Panc1 (cell line): Measurements from ENCODE around the gene PSMD6. TPM values are rescaled to one million over a fixed set of nuclear protein-coding genes. Genes with fewer than 3 reads are reported as not detected.

Experiments used
- ATAC-seq: fragments of 200-7000 bp; cut with Tn5 transposase; 2 replicates; pipeline ENCODE4 v1.9.1; 2020; ENCODE audit warnings: mild to moderate bottlenecking, moderate library complexity
- BruUV-seq: library from RNA; stranded (reverse); fragments of 400-500 nt; replicated peaks from 2 replicates; lab custom pipeline; 2021; lab: Mats Ljungman, UMichigan
- CTCF ChIA-PET: fragments of 300-600 bp; sonication (Branson Sonifier 250); formaldehyde crosslinking; loops from one replicate; lab custom pipeline; 2022; ENCODE audit warnings: antibody characterized with exemption; lab: Charles Lee
- POLR2A ChIA-PET: fragments of 300-600 bp; sonication (Branson Sonifier 250); formaldehyde crosslinking; loops from one replicate; lab custom pipeline; 2022; ENCODE audit warnings: antibody characterized with exemption; lab: Charles Lee
- DNase-seq: peaks from one replicate; pipeline ENCODE4 v3.0.0-alpha.2; 2010; ENCODE audit warnings: low read depth, low spot score
- H3K27ac ChIP-seq: 2 replicates; pipeline ENCODE4 v1.5.1; 2011; ENCODE audit warnings: mild to moderate bottlenecking, low read length, inconsistent platforms
- H3K27me3 ChIP-seq: fragments of 200-500 bp; sonication (Bioruptor generic); 2 replicates; pipeline ENCODE4 v1.6.0; 2014; ENCODE audit warnings: low read length, inconsistent platforms; ENCODE audit not compliant: control insufficient read depth, insufficient read depth
- H3K36me3 ChIP-seq: fragments of 200-500 bp; sonication (Bioruptor generic); 2 replicates; pipeline ENCODE4 v1.5.1; 2014; ENCODE audit warnings: inconsistent platforms, mild to moderate bottlenecking, low read length, moderate library complexity; ENCODE audit not compliant: control insufficient read depth, insufficient read depth
- H3K4me1 ChIP-seq: 2 replicates; pipeline ENCODE4 v1.5.1; 2011; ENCODE audit warnings: inconsistent platforms, mild to moderate bottlenecking, low read length, moderate library complexity; ENCODE audit not compliant: control insufficient read depth, insufficient read depth
- H3K4me3 ChIP-seq, 2 experiments: 2 replicates each; pipeline ENCODE4 v1.5.1; 2011 to 2012; ENCODE audit warnings: low read depth in 2 of 2, low read length in 2 of 2, mild to moderate bottlenecking in 2 of 2, inconsistent platforms in 1 of 2, moderate library complexity in 1 of 2
- H3K9me3 ChIP-seq: fragments of 200-500 bp; sonication (Bioruptor generic); 2 replicates; pipeline ENCODE4 v1.5.1; 2014; ENCODE audit warnings: low read depth, mild to moderate bottlenecking, inconsistent platforms, low read length, moderate library complexity; ENCODE audit not compliant: control insufficient read depth, insufficient read depth
- POLR2AphosphoS5 ChIP-seq: IDR thresholded peaks from 2 replicates; pipeline ENCODE4 v1.6.1; 2012; ENCODE audit warnings: mild to moderate bottlenecking, low read depth, low read length, moderate library complexity
- SIN3A ChIP-seq: IDR thresholded peaks from 2 replicates; pipeline ENCODE4 v1.6.1; 2012; ENCODE audit warnings: low read depth, mild to moderate bottlenecking, low read length, moderate library complexity, borderline replicate concordance; ENCODE audit not compliant: insufficient read depth
- TCF7L2 ChIP-seq: IDR thresholded peaks from 2 replicates; pipeline ENCODE4 v1.6.1; 2011; ENCODE audit warnings: mild to moderate bottlenecking, low read depth, low read length, inconsistent platforms
- in situ Hi-C: cut with HindIII; loops from 2 replicates; pipeline ENCODE4 v1.10.0; 2016; ENCODE audit warnings: low sequenced_read_pairs, low pct_unique_long_range_greater_than_20kb
- intact Hi-C: fragments of 100-400 bp; cut with micrococcal nuclease; formaldehyde crosslinking; loops from one replicate; pipeline ENCODE4 v1.10.0; 2022; ENCODE audit not compliant: unreplicated experiment
- total RNA-seq: library from RNA; stranded (reverse); gene quantifications from one replicate; pipeline ENCODE4 v1.2.1, GENCODE V29; 2021; ENCODE audit not compliant: unreplicated experiment
- TF ChIP-seq, protein P1 (sequence below): fragments of 450-650 bp; IDR thresholded peaks from 2 replicates; pipeline ENCODE4 v1.5.1; 2017; ENCODE audit warnings: mild to moderate bottlenecking
- TF ChIP-seq, protein P2 (sequence below), 2 experiments: IDR thresholded peaks; 2 replicates each; pipeline ENCODE4 v1.6.1; 2011 to 2012; ENCODE audit warnings: low read depth in 2 of 2, control low read depth in 1 of 2, low read length in 1 of 2, mild to moderate bottlenecking in 1 of 2, moderate library complexity in 1 of 2; ENCODE audit not compliant: insufficient read depth in 1 of 2

The PSMD6 gene
- total RNA-seq, 1 experiment from 2014 or later: 55.6 TPM

DNA sequence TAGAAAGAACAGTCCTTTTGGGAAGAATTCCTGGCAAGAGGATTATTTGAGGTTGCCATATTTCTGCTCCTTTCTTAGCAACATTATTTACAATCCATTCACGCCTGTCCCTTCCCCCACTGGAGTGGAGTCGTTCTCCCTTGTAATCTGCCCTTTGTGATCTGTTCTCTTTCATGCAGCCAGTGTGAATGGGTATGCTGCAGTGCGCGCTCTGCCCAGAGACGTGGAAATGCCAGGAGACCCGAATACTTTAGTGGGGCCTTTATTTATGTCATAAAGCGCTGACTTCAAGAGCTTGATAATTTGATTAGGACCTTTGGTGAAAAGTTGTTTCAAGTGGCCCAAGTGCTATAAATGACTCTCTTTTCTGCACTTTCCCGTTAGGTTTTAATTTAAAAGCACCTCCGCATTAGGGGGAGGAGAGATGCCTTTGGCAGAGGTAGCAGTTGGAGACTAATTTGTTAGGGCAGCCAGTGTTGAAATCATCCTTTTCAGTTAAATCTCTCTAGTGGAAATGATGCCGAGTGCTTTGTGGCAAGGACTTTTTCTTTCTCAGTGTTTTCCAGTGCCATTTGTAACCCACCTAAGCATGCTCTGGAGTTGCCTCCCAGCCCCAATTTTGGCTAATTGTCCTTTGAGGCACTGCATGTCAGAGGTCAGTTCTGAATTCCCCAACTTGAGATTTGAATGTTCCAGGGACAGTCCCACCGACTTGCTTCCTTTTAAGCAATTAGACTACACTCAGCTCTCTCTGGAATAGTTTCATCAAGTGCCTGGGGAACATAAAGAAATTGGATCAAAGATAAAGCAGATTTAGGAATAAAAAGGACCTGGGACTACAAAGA is 52.4 kb downstream of the PSMD6 start:
- Histone ChIP-seq H3K36me3 (no peaks in the 10 kb centered on the region), H3K4me1 (no peaks in the 10 kb centered on the region), H3K9me3 (no peaks in the 10 kb centered on the region), H3K4me3 (no peak overlapping the region), H3K27ac (no peak overlapping the region), H3K27me3 (no peaks in the 10 kb centered on the region)
- no peak for ATAC-seq
- CTCF ChIA-PET: no interaction called here
- intact Hi-C loops (no loop called here), in situ Hi-C loops (no loop called here)
- POLR2A ChIA-PET: no interaction called here
- TF ChIP-seq SIN3A (no peak), POLR2AphosphoS5 (no peak), TCF7L2 (no peak)
- TF ChIP-seq, protein P1, sequence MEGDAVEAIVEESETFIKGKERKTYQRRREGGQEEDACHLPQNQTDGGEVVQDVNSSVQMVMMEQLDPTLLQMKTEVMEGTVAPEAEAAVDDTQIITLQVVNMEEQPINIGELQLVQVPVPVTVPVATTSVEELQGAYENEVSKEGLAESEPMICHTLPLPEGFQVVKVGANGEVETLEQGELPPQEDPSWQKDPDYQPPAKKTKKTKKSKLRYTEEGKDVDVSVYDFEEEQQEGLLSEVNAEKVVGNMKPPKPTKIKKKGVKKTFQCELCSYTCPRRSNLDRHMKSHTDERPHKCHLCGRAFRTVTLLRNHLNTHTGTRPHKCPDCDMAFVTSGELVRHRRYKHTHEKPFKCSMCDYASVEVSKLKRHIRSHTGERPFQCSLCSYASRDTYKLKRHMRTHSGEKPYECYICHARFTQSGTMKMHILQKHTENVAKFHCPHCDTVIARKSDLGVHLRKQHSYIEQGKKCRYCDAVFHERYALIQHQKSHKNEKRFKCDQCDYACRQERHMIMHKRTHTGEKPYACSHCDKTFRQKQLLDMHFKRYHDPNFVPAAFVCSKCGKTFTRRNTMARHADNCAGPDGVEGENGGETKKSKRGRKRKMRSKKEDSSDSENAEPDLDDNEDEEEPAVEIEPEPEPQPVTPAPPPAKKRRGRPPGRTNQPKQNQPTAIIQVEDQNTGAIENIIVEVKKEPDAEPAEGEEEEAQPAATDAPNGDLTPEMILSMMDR: no peak
- TF ChIP-seq, protein P2, sequence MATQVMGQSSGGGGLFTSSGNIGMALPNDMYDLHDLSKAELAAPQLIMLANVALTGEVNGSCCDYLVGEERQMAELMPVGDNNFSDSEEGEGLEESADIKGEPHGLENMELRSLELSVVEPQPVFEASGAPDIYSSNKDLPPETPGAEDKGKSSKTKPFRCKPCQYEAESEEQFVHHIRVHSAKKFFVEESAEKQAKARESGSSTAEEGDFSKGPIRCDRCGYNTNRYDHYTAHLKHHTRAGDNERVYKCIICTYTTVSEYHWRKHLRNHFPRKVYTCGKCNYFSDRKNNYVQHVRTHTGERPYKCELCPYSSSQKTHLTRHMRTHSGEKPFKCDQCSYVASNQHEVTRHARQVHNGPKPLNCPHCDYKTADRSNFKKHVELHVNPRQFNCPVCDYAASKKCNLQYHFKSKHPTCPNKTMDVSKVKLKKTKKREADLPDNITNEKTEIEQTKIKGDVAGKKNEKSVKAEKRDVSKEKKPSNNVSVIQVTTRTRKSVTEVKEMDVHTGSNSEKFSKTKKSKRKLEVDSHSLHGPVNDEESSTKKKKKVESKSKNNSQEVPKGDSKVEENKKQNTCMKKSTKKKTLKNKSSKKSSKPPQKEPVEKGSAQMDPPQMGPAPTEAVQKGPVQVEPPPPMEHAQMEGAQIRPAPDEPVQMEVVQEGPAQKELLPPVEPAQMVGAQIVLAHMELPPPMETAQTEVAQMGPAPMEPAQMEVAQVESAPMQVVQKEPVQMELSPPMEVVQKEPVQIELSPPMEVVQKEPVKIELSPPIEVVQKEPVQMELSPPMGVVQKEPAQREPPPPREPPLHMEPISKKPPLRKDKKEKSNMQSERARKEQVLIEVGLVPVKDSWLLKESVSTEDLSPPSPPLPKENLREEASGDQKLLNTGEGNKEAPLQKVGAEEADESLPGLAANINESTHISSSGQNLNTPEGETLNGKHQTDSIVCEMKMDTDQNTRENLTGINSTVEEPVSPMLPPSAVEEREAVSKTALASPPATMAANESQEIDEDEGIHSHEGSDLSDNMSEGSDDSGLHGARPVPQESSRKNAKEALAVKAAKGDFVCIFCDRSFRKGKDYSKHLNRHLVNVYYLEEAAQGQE (IDR thresholded peaks at IDR 0.05; ENCODE audit: insufficient read depth in 1 of 2, low read depth in 2 of 2, low read length in 1 of 2): no peak
- DNase-seq: no peak
- BruUV-seq: no TSS peak

DNA sequence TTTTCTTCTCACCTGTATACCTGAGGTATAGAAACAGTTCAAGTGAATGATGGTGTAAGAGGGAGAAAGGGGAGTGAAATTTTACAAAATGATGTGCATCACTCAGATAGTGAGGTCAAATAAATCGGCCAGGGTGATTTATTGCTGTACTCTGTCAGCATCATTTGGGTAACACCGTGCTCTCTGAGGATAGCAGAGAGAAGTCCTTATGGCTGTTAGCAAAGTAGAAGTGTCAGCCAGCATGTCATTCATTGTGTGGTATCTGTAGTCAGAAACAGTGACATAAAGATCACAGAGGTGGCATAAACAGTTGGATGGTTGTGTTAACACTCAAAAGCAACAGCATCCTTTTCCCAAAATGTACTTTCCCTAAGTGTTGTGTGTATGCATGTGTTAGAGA is 53.4 kb downstream of the PSMD6 start:
- intact Hi-C loops (no loop called here), in situ Hi-C loops (no loop called here)
- Histone ChIP-seq H3K4me3 (no peak overlapping the region), H3K27ac (no peak overlapping the region), H3K27me3 (no peaks in the 10 kb centered on the region), H3K4me1 (no peaks in the 10 kb centered on the region), H3K9me3 (no peaks in the 10 kb centered on the region), H3K36me3 (no peaks in the 10 kb centered on the region)
- CTCF ChIA-PET: no interaction called here
- TF ChIP-seq, protein P1: no peak
- no peak for TF ChIP-seq TCF7L2
- TF ChIP-seq SIN3A: no peak
- TF ChIP-seq POLR2AphosphoS5: no peak
- TF ChIP-seq, protein P2 (IDR thresholded peaks at IDR 0.05; ENCODE audit: insufficient read depth in 1 of 2, low read depth in 2 of 2, low read length in 1 of 2): no peak
- POLR2A ChIA-PET: no interaction called here
- ATAC-seq (no peak), DNase-seq (no peak)
- no TSS peak for BruUV-seq
